Mesangial cell (primary cell): ENCODE results near the gene FEM1C. TPM values are rescaled to one million over a fixed set of nuclear protein-coding genes. Genes with fewer than 3 reads are reported as not detected.

ENCODE experiments used
- total RNA-seq: library from RNA; depleted of rRNA; stranded (reverse); fragments of >200 nt; gene quantifications from 2 replicates; pipeline ENCODE4 v1.2.3, GENCODE V29; 2015

Gene FEM1C
- 7.2 and 7.7 TPM in 2 replicates for total RNA-seq

DNA sequence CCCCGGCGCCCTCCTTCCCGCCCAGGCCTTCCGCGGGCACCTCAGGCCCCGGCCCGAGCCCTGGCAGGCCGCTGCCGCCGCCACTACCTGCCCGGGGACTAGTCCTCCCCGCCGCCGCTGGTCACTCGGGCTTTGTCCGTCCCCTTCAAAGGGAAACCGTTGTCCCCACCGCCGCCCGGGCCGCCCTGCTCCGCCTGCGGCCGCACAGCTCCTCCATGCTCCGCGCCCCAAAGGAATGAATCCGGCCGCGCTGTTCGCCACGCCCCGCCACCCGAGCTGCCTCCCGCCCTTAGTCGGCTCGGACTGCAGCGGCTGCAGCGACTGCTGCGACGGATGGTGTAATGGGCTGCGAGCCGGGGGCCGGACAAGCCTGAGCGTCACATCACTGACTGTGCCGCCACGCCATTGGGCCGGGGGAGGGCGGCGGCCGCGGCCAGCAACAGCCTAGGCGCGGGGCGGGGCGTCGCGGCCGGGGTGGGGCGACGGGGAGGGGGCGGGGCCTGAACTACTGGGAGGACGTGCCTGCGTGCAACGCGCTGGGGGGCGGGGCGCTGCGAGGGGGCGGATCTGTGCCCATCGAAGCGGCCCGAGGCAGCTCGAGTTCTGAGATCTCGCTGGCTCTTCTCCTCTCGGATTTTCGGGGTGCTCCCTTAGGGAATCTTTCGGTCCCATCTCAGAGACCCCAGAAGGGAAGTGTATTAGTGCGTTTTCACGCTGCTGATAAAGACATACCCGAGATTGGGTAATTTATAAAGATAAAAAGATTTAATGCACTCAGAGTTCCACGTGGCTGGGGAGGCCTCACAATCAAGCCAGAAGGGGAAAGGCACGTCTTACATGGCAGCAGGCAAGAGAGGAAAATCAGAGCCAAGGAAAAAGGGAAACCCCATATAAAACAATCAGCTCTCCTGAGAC is at the start of gene FEM1C:
Gene FEM1C (minus strand): TSS at position 340 of the 915 bp plus-strand sequence. CDS start 1,282 bp downstream, outside the sequence.

Other genes with a start within 250 kb of the FEM1C start
- 4.9 and 6.0 TPM in 2 replicates for gene CCDC112, start 248.1 kb downstream of the FEM1C start, total RNA-seq
- 0.89 and 2.1 TPM in 2 replicates for gene TICAM2, start 57.7 kb upstream of the FEM1C start, total RNA-seq
- gene TMED7, start 81.3 kb upstream of the FEM1C start, total RNA-seq: 58.3 and 93.7 TPM in 2 replicates